VCaP (cell line): ENCODE measurements around the gene ISYNA1.
A peak's percentile ranks its signal among the peaks of the same experiment; 100 is the strongest.

ENCODE experiments used
- H3K27ac ChIP-seq: fragments of 450-650 bp; 2 replicates; pipeline ENCODE4 v1.5.1; 2017
- TF ChIP-seq, protein P1 (sequence below): fragments of 450-650 bp; conservative IDR thresholded peaks from 2 replicates; pipeline ENCODE4 v1.5.1; 2017; ENCODE audit warnings: mild to moderate bottlenecking, moderate library complexity

Gene ISYNA1

DNA sequence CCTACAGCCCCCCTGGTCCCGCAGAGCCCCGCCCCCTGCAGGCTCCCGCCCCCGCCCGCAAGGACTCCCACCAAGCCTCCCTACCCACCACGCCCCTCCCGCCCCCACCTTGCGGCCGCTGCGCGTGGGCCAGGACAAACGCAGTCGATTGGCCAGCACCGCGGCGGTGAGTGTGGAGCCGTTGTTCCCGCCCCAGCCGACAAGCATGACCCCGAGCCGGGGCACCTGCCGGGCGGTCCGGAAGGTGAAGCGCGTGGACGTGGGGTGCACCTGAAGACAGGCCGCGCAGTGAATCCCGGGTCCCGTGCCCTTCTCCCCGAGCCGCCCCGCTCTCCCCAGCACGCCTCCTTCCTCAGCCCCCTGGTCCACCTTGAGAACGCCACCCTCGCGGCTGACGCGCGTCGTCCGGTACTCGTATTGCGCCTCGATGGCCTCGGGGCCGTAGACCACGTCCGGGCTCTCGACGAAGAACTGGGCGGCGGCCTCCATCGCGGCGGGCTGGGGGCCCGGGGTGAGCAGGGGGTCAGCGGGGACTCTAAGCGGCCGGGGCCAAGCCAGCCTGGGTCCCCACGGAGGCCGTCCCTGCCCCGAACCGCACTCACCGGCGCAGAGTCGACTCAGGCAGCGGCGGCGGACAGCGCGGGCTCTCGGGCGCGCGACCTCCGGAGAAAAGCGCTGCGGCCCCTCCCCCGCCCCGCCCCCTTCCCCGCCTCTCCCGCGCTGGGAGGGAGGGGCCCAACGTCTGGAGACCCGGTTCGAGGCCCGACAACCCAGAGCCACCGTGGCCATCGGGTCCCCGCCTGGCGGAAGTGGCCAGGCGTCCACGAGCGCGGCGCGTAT is at the start of gene ISYNA1:
TSS of gene ISYNA1 (minus strand) at position 643 of the 840 bp plus-strand sequence. CDS start at position 489, 154 bp downstream.
- TF ChIP-seq, protein P1, sequence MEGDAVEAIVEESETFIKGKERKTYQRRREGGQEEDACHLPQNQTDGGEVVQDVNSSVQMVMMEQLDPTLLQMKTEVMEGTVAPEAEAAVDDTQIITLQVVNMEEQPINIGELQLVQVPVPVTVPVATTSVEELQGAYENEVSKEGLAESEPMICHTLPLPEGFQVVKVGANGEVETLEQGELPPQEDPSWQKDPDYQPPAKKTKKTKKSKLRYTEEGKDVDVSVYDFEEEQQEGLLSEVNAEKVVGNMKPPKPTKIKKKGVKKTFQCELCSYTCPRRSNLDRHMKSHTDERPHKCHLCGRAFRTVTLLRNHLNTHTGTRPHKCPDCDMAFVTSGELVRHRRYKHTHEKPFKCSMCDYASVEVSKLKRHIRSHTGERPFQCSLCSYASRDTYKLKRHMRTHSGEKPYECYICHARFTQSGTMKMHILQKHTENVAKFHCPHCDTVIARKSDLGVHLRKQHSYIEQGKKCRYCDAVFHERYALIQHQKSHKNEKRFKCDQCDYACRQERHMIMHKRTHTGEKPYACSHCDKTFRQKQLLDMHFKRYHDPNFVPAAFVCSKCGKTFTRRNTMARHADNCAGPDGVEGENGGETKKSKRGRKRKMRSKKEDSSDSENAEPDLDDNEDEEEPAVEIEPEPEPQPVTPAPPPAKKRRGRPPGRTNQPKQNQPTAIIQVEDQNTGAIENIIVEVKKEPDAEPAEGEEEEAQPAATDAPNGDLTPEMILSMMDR: no peak
- peak within 1 kb of the TSS; percentile 75 for H3K27ac ChIP-seq

DNA sequence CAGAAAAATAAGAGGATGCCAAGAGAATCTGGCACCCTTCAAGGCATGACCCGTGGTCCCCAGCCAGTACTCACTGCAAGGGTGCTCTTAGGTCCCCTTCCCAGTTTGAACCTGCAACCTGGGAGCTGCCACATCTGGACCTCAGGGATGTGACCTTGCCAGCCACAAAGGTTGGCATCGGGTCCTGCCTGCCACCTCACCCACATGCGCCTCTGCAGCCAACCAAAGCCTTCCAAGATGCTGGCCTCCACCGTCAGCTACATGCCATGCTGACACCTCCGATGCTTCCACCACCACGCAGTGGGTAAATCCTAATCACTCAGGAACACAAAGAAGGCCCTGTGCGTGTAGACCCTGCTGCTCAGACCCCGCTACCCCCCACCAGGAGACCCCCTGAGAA is 48.8 kb upstream of the ISYNA1 start:
- TF ChIP-seq, protein P1: no peak
- H3K27ac ChIP-seq: no peak overlapping the region

DNA sequence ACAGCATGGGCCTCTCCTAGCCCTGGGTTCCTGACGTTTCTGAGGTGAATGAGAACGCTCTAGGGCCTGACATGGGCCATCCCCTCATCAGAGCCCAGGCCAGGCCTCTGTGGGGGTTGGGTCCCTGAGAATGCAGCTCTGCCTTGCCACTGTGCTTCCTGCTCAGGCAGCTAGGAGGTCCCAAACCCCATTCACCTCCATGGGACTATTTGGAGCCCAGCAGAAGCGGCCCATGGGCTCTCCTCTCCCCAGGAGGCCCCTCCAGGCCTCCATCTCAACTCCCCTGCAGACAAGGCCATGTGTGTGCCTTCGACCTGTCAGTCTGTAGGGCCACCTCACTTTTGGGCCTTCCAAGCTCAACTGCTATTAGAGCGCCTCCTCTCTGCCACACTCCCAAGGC is 47.1 kb upstream of the ISYNA1 start:
- no peak overlapping the region for H3K27ac ChIP-seq
- TF ChIP-seq, protein P1: no peak

DNA sequence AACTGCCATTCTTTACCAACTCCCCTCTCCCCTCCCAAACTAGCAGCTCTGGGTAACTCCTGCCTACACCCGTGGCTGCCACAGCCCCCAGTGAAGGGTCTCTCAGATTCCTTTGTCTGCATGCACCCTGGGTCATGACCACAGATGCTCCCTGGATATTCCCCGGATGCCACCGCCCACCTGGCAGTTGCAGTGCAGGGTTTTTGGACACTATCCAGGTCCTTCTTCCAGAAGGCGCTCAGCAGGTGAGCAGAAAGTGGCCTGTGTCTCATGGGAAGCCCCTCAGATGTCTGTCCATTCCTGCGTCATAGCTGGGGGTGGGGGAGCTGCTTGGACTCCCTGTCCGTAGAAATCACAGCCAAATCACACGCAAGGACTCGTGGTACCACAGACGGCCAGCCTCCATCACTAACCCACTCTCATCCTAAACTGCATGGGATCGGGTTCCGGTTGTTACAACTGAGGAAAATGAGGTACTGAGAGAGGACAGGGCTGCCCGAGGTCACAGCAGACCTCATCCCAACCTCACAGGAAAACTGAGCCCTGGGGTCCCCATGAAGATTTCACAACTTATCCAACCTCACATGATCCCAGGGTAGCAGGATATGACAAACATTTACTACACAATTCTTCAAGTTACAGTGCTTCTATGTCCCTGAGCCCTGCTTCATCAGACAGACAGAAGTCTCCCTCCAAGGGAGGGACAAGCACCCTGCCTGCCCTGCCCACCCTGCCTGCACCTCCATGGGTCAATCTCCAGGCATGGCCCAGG is 45.4 kb upstream of the ISYNA1 start:
- H3K27ac ChIP-seq: peak overlapping the region; percentile 37; the same call in 1 of the 2 replicates
- TF ChIP-seq, protein P1: no peak

DNA sequence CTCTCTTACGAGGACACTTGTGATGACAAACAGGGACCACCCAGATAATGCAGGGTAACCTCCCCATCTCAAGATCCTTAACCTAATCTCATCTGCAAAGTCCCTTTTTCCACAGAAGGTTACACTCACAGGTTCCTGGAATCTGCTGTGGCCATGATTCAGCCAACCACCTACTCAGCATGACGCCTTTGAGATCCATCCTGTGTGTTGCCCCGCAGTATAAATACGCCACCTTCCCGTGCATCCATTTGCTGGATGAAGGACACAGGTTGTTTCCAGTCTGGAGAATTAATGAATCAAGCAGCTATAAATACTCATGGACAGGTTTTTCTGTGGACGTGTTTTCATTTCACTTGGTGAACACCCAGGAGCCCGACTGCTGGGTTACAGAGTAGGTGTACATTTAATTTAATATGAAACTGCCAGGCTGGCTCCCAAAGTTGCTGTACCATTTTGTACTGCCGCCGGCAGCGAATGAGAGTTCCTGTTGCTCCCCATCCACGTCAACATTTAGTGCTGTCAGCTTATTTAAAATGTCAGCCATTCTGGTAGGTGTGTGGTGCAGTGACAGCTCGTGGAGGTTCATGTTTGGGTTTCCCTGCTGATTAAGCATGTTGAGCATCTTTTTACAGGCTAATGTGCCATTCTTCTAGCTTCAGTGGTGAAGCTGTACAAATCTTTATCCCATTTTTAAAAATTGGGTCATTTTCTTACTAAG is 43.7 kb upstream of the ISYNA1 start:
- H3K27ac ChIP-seq: no peak overlapping the region
- TF ChIP-seq, protein P1: no peak

DNA sequence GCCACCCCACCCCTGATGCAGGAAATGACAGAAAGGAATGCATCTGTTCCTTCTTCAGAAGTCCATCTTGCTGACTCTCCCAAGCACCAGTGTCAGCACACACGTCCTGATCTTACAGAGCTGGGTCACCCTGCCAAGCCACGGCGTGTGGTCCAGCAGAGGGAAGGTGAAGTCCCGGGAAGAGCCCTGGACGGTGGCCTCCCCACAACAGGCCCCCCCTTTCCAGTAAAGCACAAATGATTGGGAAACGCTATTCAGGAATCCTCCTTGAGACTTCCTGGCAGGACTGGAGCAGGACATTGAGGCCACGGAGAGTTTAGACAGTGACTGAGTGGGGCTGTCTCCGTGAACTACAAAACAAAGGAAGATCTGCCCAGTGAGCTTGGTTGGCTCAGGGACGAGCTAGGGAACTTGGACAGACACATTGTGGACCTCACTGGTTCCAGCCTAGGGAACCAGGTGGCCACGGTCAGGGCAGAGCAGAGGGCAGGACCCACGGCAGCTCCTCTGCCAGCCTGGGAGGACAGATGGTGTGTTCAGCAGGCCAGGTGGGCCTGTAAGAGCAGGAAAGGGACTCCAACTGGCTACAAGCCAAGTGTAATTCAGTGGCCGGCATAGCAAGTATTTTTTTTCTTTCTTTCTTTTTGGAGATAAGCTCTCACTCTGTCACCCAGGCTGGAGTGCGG is 42.2 kb upstream of the ISYNA1 start:
- TF ChIP-seq, protein P1: no peak
- H3K27ac ChIP-seq: no peak overlapping the region
